ENCODE results near the gene BEND4. TPM values are rescaled to one million over a fixed set of nuclear protein-coding genes. Genes with fewer than 3 reads are reported as not detected.
A peak's percentile ranks its signal among the peaks of the same experiment; 100 is the strongest.

Gene BEND4
- polyA plus RNA-seq (2013, experiment 1 of 2), result 1.8 TPM
- polyA plus RNA-seq (2013, experiment 2 of 2), result 1.9 TPM

DNA sequence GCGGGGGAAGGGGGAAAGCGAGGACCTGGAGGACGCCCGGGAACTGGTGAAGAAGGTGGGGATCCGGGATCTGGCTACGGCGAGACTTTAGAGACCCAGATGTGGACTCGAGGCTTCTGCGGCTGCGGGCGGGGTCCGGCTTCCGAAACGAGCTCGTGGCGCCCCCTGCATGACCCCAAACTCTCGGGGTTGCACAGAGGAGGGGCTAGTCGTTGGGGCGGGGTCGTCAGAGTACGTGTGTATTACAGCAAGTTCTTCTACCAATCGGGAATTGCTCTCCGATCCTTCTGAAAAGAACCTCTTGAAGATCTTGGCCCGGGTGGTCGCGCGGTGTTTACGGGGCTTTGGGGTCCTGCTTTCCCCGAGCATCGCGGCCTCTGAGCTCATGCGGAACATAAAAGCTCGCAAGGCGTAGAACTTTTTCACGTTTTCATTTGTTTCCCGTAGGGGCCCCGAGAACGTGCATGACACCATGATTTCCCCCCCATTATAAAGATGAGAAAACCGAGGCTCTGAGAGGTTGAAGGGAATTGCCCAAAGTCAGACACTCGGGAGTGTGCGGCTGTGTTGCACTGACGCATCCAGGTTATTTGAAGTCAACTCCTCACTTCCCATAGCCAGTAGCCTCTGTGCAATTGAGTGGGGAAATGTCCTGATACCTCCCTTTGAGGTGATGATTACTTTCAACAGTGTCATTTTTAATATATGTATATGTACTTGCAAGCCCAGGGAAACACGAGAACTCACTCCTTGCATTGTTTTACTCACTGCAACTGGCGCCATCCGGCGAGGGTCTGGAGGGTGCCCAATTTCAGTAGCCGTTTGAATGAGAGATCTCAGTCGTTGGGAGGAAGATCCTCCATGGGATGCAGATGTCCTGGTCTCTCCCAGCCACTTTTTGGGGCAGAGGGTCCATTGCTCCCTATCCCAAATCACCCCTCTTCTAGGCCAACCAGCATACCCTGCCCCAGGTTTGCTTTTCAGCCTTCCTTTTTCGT lies at the start of gene BEND4:
BEND4 (minus strand) TSS at position 149 of the 998 bp plus-strand sequence. CDS start 512 bp downstream, outside the sequence.
- Histone ChIP-seq H3K4me1 (ENCODE audit: control insufficient read depth in 2 of 2, insufficient read depth in 1 of 2, low read depth in 1 of 2, low read length in 2 of 2) (peaks cover 0 to 4% of the 10 kb centered on the region in 2 donors), H3K9me3 (replicated peaks in 1 of 2; ENCODE audit: control insufficient read depth in 2 of 2, insufficient read depth in 1 of 2, low read depth in 1 of 2, low read length in 2 of 2) (peaks cover 1 to 3% of the 10 kb centered on the region in 2 donors), H3K27ac (replicated peaks; ENCODE audit: low read length) (no peak within 1 kb of the TSS), H2AFZ (ENCODE audit: low read length) (peak within 1 kb of the TSS; percentile 97), H3K4me3 (ENCODE audit: low read length in 2 of 2) (peak within 1 kb of the TSS; percentile 44 to 91), H3K4ac (ENCODE audit: low read length) (no peak within 1 kb of the TSS), H2BK120ac (ENCODE audit: low read depth, low read length) (no peak within 1 kb of the TSS), H3K79me1 (ENCODE audit: low read depth, low read length) (no peaks in the 10 kb centered on the region), H3K9ac (ENCODE audit: low read depth, low read length, poor library complexity) (peak within 1 kb of the TSS; percentile 88), H2BK12ac (ENCODE audit: low read length) (no peak within 1 kb of the TSS), H3K27me3 (ENCODE audit: control insufficient read depth in 3 of 3, insufficient read depth in 3 of 3, low read depth in 1 of 3, low read length in 3 of 3) (peaks cover 11 to 79% (median 38%) of the 10 kb centered on the region in 3 experiments), H3K36me3 (replicated peaks in 1 of 2; ENCODE audit: control insufficient read depth in 2 of 2, insufficient read depth in 2 of 2, low read length in 2 of 2) (no peaks in the 10 kb centered on the region), H3K23ac (ENCODE audit: low read depth, low read length, poor library complexity) (peak within 1 kb of the TSS; percentile 85), H4K91ac (ENCODE audit: low read depth, low read length, poor library complexity) (no peak within 1 kb of the TSS), H3K4me2 (ENCODE audit: insufficient read depth, low read length, poor library complexity, severe bottlenecking) (peak within 1 kb of the TSS; percentile 89), H3K18ac (ENCODE audit: low read length) (peak within 1 kb of the TSS; percentile 71), H2AK5ac (ENCODE audit: low read depth, low read length) (no peak within 1 kb of the TSS), H3K14ac (ENCODE audit: low read length) (peak within 1 kb of the TSS; percentile 71), H2BK15ac (ENCODE audit: low read length) (peak within 1 kb of the TSS; percentile 81), H2BK5ac (ENCODE audit: low read length) (no peak within 1 kb of the TSS), H4K8ac (ENCODE audit: low read depth, low read length) (no peak within 1 kb of the TSS)
- no peak for DNase-seq (ENCODE audit: low spot score)
- no CpG with 5 or more reads among the region's 49 CpGs for WGBS, 2 donors (ENCODE audit: extremely low coverage in 2 of 2, insufficient read length in 2 of 2, insufficient replicate concordance in 1 of 2)

GRCh38 chr4:42197341-42197740 lies 44.9 kb upstream of the BEND4 start:
- no peaks in the 10 kb centered on the region for H3K27me3 ChIP-seq (ENCODE audit: control insufficient read depth in 3 of 3, insufficient read depth in 3 of 3, low read depth in 1 of 3, low read length in 3 of 3)
- H3K27ac ChIP-seq (replicated peaks; ENCODE audit: low read length), result no peak overlapping the region
- H2BK5ac ChIP-seq (ENCODE audit: low read length), result no peak overlapping the region
- H3K4me2 ChIP-seq (ENCODE audit: insufficient read depth, low read length, poor library complexity, severe bottlenecking), result no peak overlapping the region
- no peak overlapping the region for H3K14ac ChIP-seq (ENCODE audit: low read length)
- no peak overlapping the region for H3K4ac ChIP-seq (ENCODE audit: low read length)
- WGBS, 2 donors (ENCODE audit: extremely low coverage in 2 of 2, insufficient read length in 2 of 2, insufficient replicate concordance in 1 of 2), result no CpG with 5 or more reads among the region's 5 CpGs
- no peaks in the 10 kb centered on the region for H3K79me1 ChIP-seq (ENCODE audit: low read depth, low read length)
- no peak overlapping the region for H2AK5ac ChIP-seq (ENCODE audit: low read depth, low read length)
- no peak overlapping the region for H3K23ac ChIP-seq (ENCODE audit: low read depth, low read length, poor library complexity)
- DNase-seq (ENCODE audit: low spot score), result no peak
- no peaks in the 10 kb centered on the region for H3K36me3 ChIP-seq (replicated peaks in 1 of 2; ENCODE audit: control insufficient read depth in 2 of 2, insufficient read depth in 2 of 2, low read length in 2 of 2)
- H3K4me1 ChIP-seq (ENCODE audit: control insufficient read depth in 2 of 2, insufficient read depth in 1 of 2, low read depth in 1 of 2, low read length in 2 of 2), result peaks cover 0 to 1% of the 10 kb centered on the region in 2 donors
- H2BK12ac ChIP-seq (ENCODE audit: low read length), result no peak overlapping the region
- H3K18ac ChIP-seq (ENCODE audit: low read length), result no peak overlapping the region
- H2BK120ac ChIP-seq (ENCODE audit: low read depth, low read length), result no peak overlapping the region
- no peak overlapping the region for H3K9ac ChIP-seq (ENCODE audit: low read depth, low read length, poor library complexity)
- H3K9me3 ChIP-seq (replicated peaks in 1 of 2; ENCODE audit: control insufficient read depth in 2 of 2, insufficient read depth in 1 of 2, low read depth in 1 of 2, low read length in 2 of 2), result no peaks in the 10 kb centered on the region
- H2BK15ac ChIP-seq (ENCODE audit: low read length), result no peak overlapping the region
- H3K4me3 ChIP-seq (ENCODE audit: low read length in 2 of 2), result no peak overlapping the region
- H4K91ac ChIP-seq (ENCODE audit: low read depth, low read length, poor library complexity), result no peak overlapping the region
- H2AFZ ChIP-seq (ENCODE audit: low read length), result no peak overlapping the region
- no peak overlapping the region for H4K8ac ChIP-seq (ENCODE audit: low read depth, low read length)

DNA sequence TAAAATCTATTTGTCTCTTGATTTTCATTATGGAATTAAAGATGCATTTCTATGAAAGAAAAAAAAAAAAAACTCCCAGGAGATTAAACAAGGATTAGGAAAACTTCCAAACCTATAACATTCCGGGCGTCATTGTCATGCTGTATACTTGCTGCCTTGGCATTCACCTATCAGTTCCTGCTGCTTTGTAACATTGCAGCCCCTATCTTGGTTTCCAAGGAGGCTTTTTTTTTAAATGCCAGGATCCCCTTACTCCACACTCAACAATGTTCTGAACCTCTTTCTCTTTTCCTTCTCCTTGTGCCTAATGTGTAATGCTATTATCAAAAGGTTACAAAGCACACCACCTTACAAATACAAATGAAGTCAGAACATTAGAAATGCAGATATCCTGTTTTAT lies 20.5 kb upstream of the BEND4 start:
- Histone ChIP-seq H3K79me1 (ENCODE audit: low read depth, low read length) (no peaks in the 10 kb centered on the region), H2BK120ac (ENCODE audit: low read depth, low read length) (no peak overlapping the region), H3K27ac (replicated peaks; ENCODE audit: low read length) (no peak overlapping the region), H3K36me3 (replicated peaks in 1 of 2; ENCODE audit: control insufficient read depth in 2 of 2, insufficient read depth in 2 of 2, low read length in 2 of 2) (no peaks in the 10 kb centered on the region), H3K18ac (ENCODE audit: low read length) (no peak overlapping the region), H2BK5ac (ENCODE audit: low read length) (no peak overlapping the region), H3K23ac (ENCODE audit: low read depth, low read length, poor library complexity) (no peak overlapping the region), H3K9me3 (replicated peaks in 1 of 2; ENCODE audit: control insufficient read depth in 2 of 2, insufficient read depth in 1 of 2, low read depth in 1 of 2, low read length in 2 of 2) (no peaks in the 10 kb centered on the region), H3K4me3 (ENCODE audit: low read length in 2 of 2) (no peak overlapping the region), H3K27me3 (ENCODE audit: control insufficient read depth in 3 of 3, insufficient read depth in 3 of 3, low read depth in 1 of 3, low read length in 3 of 3) (no peaks in the 10 kb centered on the region), H3K4me1 (ENCODE audit: control insufficient read depth in 2 of 2, insufficient read depth in 1 of 2, low read depth in 1 of 2, low read length in 2 of 2) (peaks cover 0 to 4% of the 10 kb centered on the region in 2 donors), H2AK5ac (ENCODE audit: low read depth, low read length) (no peak overlapping the region), H4K91ac (ENCODE audit: low read depth, low read length, poor library complexity) (no peak overlapping the region), H3K4ac (ENCODE audit: low read length) (no peak overlapping the region), H2AFZ (ENCODE audit: low read length) (no peak overlapping the region), H4K8ac (ENCODE audit: low read depth, low read length) (no peak overlapping the region), H3K4me2 (ENCODE audit: insufficient read depth, low read length, poor library complexity, severe bottlenecking) (no peak overlapping the region), H2BK15ac (ENCODE audit: low read length) (no peak overlapping the region), H3K9ac (ENCODE audit: low read depth, low read length, poor library complexity) (no peak overlapping the region), H3K14ac (ENCODE audit: low read length) (no peak overlapping the region), H2BK12ac (ENCODE audit: low read length) (no peak overlapping the region)
- WGBS, 2 donors (ENCODE audit: extremely low coverage in 2 of 2, insufficient read length in 2 of 2, insufficient replicate concordance in 1 of 2), result no CpG with 5 or more reads among the region's 2 CpGs
- no peak for DNase-seq (ENCODE audit: low spot score)

DNA sequence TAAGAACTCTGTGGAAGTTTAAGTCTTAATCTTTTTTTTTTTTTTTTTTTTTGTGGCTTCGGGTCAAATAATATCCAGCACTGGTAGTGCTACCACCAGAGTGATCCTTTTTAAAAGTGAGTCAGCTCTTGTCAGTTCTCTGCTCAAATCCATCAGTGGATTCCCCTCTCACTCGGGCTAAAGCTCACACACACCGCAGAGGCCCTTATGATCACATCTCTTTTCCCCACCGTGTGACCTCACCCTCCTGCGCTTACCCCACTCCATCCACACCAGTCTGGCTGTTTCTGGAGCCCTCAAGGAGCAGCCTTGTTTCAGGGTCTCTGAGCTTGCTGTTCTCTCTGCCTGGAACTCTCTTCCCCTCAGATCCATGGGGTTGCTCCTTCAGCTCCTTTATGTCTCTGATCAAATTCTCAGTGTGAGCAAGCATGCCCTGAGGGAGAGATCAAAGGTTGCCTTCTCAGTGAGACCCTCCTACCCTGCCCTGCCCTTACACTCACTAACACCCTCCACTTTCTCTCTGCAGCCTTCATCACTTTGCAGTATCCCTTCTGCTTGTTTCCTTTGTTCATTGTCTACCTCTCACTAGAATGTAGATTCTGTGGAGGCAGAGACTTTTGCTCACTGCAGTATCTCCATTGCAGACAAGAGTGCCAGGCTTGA lies 19.8 kb upstream of the BEND4 start:
- no peak overlapping the region for H2BK15ac ChIP-seq (ENCODE audit: low read length)
- WGBS, 2 donors (ENCODE audit: extremely low coverage in 2 of 2, insufficient read length in 2 of 2, insufficient replicate concordance in 1 of 2), result no CpG with 5 or more reads among the region's 5 CpGs

More for the DNA sequence above, 19.8 kb upstream of the BEND4 start:
- no peak overlapping the region for H3K18ac ChIP-seq (ENCODE audit: low read length)
- H3K79me1 ChIP-seq (ENCODE audit: low read depth, low read length), result no peaks in the 10 kb centered on the region
- H2AK5ac ChIP-seq (ENCODE audit: low read depth, low read length), result no peak overlapping the region
- H3K23ac ChIP-seq (ENCODE audit: low read depth, low read length, poor library complexity), result no peak overlapping the region
- H3K14ac ChIP-seq (ENCODE audit: low read length), result no peak overlapping the region
- H4K8ac ChIP-seq (ENCODE audit: low read depth, low read length), result no peak overlapping the region
- no peak overlapping the region for H3K4me2 ChIP-seq (ENCODE audit: insufficient read depth, low read length, poor library complexity, severe bottlenecking)
- H4K91ac ChIP-seq (ENCODE audit: low read depth, low read length, poor library complexity), result no peak overlapping the region
- no peaks in the 10 kb centered on the region for H3K36me3 ChIP-seq (replicated peaks in 1 of 2; ENCODE audit: control insufficient read depth in 2 of 2, insufficient read depth in 2 of 2, low read length in 2 of 2)
- H3K4ac ChIP-seq (ENCODE audit: low read length), result no peak overlapping the region
- no peak overlapping the region for H2AFZ ChIP-seq (ENCODE audit: low read length)
- H2BK120ac ChIP-seq (ENCODE audit: low read depth, low read length), result no peak overlapping the region
- H3K27ac ChIP-seq (replicated peaks; ENCODE audit: low read length), result no peak overlapping the region
- peaks cover 0 to 4% of the 10 kb centered on the region in 2 donors for H3K4me1 ChIP-seq (ENCODE audit: control insufficient read depth in 2 of 2, insufficient read depth in 1 of 2, low read depth in 1 of 2, low read length in 2 of 2)
- H2BK12ac ChIP-seq (ENCODE audit: low read length), result no peak overlapping the region
- H3K4me3 ChIP-seq (ENCODE audit: low read length in 2 of 2), result no peak overlapping the region
- no peaks in the 10 kb centered on the region for H3K9me3 ChIP-seq (replicated peaks in 1 of 2; ENCODE audit: control insufficient read depth in 2 of 2, insufficient read depth in 1 of 2, low read depth in 1 of 2, low read length in 2 of 2)
- no peak overlapping the region for H2BK5ac ChIP-seq (ENCODE audit: low read length)
- no peak for DNase-seq (ENCODE audit: low spot score)
- no peaks in the 10 kb centered on the region for H3K27me3 ChIP-seq (ENCODE audit: control insufficient read depth in 3 of 3, insufficient read depth in 3 of 3, low read depth in 1 of 3, low read length in 3 of 3)
- H3K9ac ChIP-seq (ENCODE audit: low read depth, low read length, poor library complexity), result no peak overlapping the region
